ENCODE measurements around the gene SLIT3. TPM values are rescaled to one million over a fixed set of nuclear protein-coding genes. Genes with fewer than 3 reads are reported as not detected.

Gene SLIT3
- total and polyA plus RNA-seq, 2 donors (not counting 3 experiments of a cell fraction or from before 2014, with no cell fraction given): 0.90 to 1.0 TPM

DNA sequence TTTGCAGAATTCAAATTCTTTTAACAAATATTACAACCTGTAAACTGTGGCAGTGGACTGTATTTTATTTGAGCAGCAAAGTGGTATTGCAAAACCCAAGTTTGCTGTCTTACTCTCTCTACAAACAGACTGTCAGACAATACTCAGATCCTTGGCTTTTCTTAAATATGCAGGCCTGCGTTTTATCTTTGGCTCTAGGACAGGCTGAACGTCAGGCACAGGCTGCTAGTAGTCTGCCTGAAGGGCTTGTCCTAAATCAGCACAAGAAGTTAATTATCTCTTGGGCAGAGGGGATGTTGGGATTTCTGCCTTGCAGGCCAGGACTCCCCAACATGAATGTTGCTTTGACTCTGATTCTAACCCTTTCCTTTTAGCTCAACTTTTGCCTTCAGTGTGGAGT, 147.5 kb downstream of the SLIT3 start:
- H4K20me1 ChIP-seq (replicated peaks; ENCODE audit: control insufficient read depth, extremely low read depth, insufficient read depth, low read length): no peaks in the 10 kb centered on the region
- DNase-seq (ENCODE audit: low read depth, low spot score) (no peak), FAIRE-seq (no peak)
- no peak overlapping the region for H3K27ac ChIP-seq (ENCODE audit: insufficient read depth, low read depth, low read length)
- H3K9me1 ChIP-seq (replicated peaks; ENCODE audit: control insufficient read depth, extremely low read depth, insufficient read depth, low read length): no peaks in the 10 kb centered on the region
- no peaks in the 10 kb centered on the region for H3K4me1 ChIP-seq (ENCODE audit: control insufficient read depth, extremely low read depth, insufficient read depth, low read length)
- intact Hi-C loops (cut with micrococcal nuclease) (no loop called here), dilution Hi-C loops (cut with MboI; ENCODE audit: extremely low pct_ligation_motif_present, low sequenced_read_pairs) (no loop called here)
- ChIA-PET POLR2A (interaction anchor here (0.6 kb wide), 1 partner anchor 13 kb away, joined by 3 read pairs; no protein-coding TSS in a partner anchor), CTCF (no interaction called here)
- H3K4me3 ChIP-seq (replicated peaks in 1 of 3; ENCODE audit: insufficient read depth in 1 of 3, low read depth in 1 of 3, low read length in 3 of 3): no peak overlapping the region
- no peaks in the 10 kb centered on the region for H3K9me3 ChIP-seq (replicated peaks; ENCODE audit: control insufficient read depth, insufficient read depth, low read length)
- no peak overlapping the region for H3K4me2 ChIP-seq (ENCODE audit: insufficient read depth, low read length)
- H3K36me3 ChIP-seq (ENCODE audit: control insufficient read depth in 2 of 2, extremely low read depth in 1 of 2, insufficient read depth in 2 of 2, low read length in 2 of 2): no peaks in the 10 kb centered on the region
- H3K79me2 ChIP-seq (ENCODE audit: control insufficient read depth, insufficient read depth, low read length): no peaks in the 10 kb centered on the region
- TF ChIP-seq FOS (IDR thresholded peaks at IDR 0.05; ENCODE audit: borderline replicate concordance, insufficient read depth, low read length): no peak
- no peak for TF ChIP-seq POLR2AphosphoS5 (IDR thresholded peaks at IDR 0.05; ENCODE audit: insufficient read depth, low read depth, low read length)
- no peak overlapping the region for H3K9ac ChIP-seq (replicated peaks; ENCODE audit: extremely low read depth, insufficient read depth, low read length)
- H2AFZ ChIP-seq (ENCODE audit: low read depth, low read length): no peak overlapping the region
- no peaks in the 10 kb centered on the region for H3K27me3 ChIP-seq (ENCODE audit: control insufficient read depth in 2 of 2, insufficient read depth in 2 of 2, low read length in 2 of 2)
- no TSS peak for BruUV-seq (replicated peaks)

DNA sequence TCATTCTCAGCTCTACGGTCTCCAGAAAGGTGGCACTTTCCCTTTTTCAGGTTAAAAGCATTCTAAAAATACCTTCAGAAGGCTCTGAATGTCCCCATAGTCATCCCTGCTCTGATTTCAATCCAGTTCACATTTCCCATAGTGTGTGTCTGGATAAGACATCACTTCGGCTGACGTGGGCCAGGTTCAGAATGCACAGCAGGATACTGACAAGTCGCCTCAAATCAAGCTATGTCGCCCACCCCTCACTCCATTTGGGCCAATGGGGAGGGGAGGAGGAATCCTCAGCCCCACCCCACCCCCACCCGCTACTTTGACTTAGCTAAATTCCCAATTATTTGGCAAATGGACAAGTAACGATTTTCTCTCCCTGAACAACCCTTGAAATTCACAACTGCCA, 148.0 kb downstream of the SLIT3 start:
- TF ChIP-seq, protein P1, sequence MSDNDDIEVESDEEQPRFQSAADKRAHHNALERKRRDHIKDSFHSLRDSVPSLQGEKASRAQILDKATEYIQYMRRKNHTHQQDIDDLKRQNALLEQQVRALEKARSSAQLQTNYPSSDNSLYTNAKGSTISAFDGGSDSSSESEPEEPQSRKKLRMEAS (IDR thresholded peaks at IDR 0.05; ENCODE audit: insufficient read depth, insufficient read length): no peak
- TF ChIP-seq, protein P2, sequence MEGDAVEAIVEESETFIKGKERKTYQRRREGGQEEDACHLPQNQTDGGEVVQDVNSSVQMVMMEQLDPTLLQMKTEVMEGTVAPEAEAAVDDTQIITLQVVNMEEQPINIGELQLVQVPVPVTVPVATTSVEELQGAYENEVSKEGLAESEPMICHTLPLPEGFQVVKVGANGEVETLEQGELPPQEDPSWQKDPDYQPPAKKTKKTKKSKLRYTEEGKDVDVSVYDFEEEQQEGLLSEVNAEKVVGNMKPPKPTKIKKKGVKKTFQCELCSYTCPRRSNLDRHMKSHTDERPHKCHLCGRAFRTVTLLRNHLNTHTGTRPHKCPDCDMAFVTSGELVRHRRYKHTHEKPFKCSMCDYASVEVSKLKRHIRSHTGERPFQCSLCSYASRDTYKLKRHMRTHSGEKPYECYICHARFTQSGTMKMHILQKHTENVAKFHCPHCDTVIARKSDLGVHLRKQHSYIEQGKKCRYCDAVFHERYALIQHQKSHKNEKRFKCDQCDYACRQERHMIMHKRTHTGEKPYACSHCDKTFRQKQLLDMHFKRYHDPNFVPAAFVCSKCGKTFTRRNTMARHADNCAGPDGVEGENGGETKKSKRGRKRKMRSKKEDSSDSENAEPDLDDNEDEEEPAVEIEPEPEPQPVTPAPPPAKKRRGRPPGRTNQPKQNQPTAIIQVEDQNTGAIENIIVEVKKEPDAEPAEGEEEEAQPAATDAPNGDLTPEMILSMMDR (IDR thresholded peaks at IDR 0.05; ENCODE audit: extremely low read depth in 1 of 2, insufficient read depth in 1 of 2, low read depth in 1 of 2, low read length in 2 of 2): no peak
- TF ChIP-seq JUN (IDR thresholded peaks at IDR 0.05; ENCODE audit: borderline replicate concordance, insufficient read depth, insufficient read length, low read depth): no peak
- TF ChIP-seq FOS (IDR thresholded peaks at IDR 0.05; ENCODE audit: borderline replicate concordance, insufficient read depth, low read length): no peak
- TF ChIP-seq EZH2 (IDR thresholded peaks at IDR 0.05; ENCODE audit: borderline replicate concordance, low read depth, low read length, severe bottlenecking): no peak
- no peak for TF ChIP-seq POLR2AphosphoS5 (IDR thresholded peaks at IDR 0.05; ENCODE audit: insufficient read depth, low read depth, low read length)
- TF ChIP-seq POLR2A (IDR thresholded peaks at IDR 0.05; ENCODE audit: low read depth, low read length): no peak
- TF ChIP-seq MYC (IDR thresholded peaks at IDR 0.05; ENCODE audit: low read depth, low read length): no peak
- no peak for TF ChIP-seq GATA2 (IDR thresholded peaks at IDR 0.05; ENCODE audit: insufficient read depth, insufficient read length, low read depth, low read length)
- FAIRE-seq (no peak), DNase-seq (ENCODE audit: low read depth, low spot score) (no peak)
- Histone ChIP-seq H3K79me2 (ENCODE audit: control insufficient read depth, insufficient read depth, low read length) (no peaks in the 10 kb centered on the region), H3K9me3 (replicated peaks; ENCODE audit: control insufficient read depth, insufficient read depth, low read length) (no peaks in the 10 kb centered on the region), H3K36me3 (ENCODE audit: control insufficient read depth in 2 of 2, extremely low read depth in 1 of 2, insufficient read depth in 2 of 2, low read length in 2 of 2) (no peaks in the 10 kb centered on the region), H3K4me1 (ENCODE audit: control insufficient read depth, extremely low read depth, insufficient read depth, low read length) (no peaks in the 10 kb centered on the region), H4K20me1 (replicated peaks; ENCODE audit: control insufficient read depth, extremely low read depth, insufficient read depth, low read length) (no peaks in the 10 kb centered on the region), H3K4me2 (ENCODE audit: insufficient read depth, low read length) (no peak overlapping the region), H3K9me1 (replicated peaks; ENCODE audit: control insufficient read depth, extremely low read depth, insufficient read depth, low read length) (no peaks in the 10 kb centered on the region), H3K4me3 (replicated peaks in 1 of 3; ENCODE audit: insufficient read depth in 1 of 3, low read depth in 1 of 3, low read length in 3 of 3) (no peak overlapping the region), H2AFZ (ENCODE audit: low read depth, low read length) (no peak overlapping the region), H3K27ac (ENCODE audit: insufficient read depth, low read depth, low read length) (no peak overlapping the region), H3K9ac (replicated peaks; ENCODE audit: extremely low read depth, insufficient read depth, low read length) (no peak overlapping the region), H3K27me3 (ENCODE audit: control insufficient read depth in 2 of 2, insufficient read depth in 2 of 2, low read length in 2 of 2) (no peaks in the 10 kb centered on the region)
- dilution Hi-C loops (cut with MboI; ENCODE audit: extremely low pct_ligation_motif_present, low sequenced_read_pairs): no loop called here
- CTCF ChIA-PET: no interaction called here
- BruUV-seq (replicated peaks): no TSS peak
- intact Hi-C loops (cut with micrococcal nuclease): no loop called here
- POLR2A ChIA-PET: interaction anchor here (0.6 kb wide), 1 partner anchor 14 kb away, joined by 3 read pairs; no protein-coding TSS in a partner anchor
